Fibroblast of gingiva (primary cell): ENCODE data around the gene CEMIP.
A peak's percentile ranks its signal among the peaks of the same experiment; 100 is the strongest.
"Not testable (repeated sequence)": the region's sequence is repeated elsewhere in the genome, so short reads cannot be mapped to it uniquely, and the experiment has no call there.

ENCODE experiments used
- DNase-seq: peaks from one replicate; pipeline ENCODE4 v3.0.0-alpha.2; 2011; ENCODE audit warnings: low read depth

CEMIP gene

GRCh38 chr15:80761754-80762153, 17.4 kb upstream of the CEMIP start:
- no peak for DNase-seq

GRCh38 chr15:80763235-80763634, 15.9 kb upstream of the CEMIP start:
- not testable (repeated sequence) for DNase-seq

- no peak for DNase-seq
These were observed 14.6 kb upstream of the CEMIP start for GRCh38 chr15:80764535-80764934.

DNA sequence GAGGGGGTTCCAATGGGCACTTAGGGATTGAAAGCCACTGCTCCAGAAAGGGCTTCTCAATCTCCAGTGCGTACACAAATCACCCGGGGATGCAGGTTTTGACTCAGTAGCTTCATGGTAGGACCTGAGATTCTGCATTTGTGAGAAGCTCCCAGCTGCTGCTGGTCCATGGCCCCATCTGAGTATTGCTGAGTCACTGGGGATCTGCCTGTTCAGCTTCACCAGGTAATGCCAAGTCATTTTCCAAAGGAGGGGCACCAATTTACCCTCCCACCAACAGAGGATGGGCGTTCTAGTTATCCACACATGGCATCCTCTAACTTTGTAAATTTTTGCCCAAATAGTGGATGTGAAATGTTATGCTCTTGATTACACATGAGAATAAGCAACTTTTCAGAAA, 12.9 kb upstream of the CEMIP start:
- DNase-seq: no peak

- no peak for DNase-seq
These were observed 11.0 kb upstream of the CEMIP start for GRCh38 chr15:80768158-80768557.

- DNase-seq: no peak
These were observed 9.9 kb upstream of the CEMIP start for GRCh38 chr15:80769153-80769828.

- no peak for DNase-seq
These were observed 9.1 kb upstream of the CEMIP start for GRCh38 chr15:80769829-80770705.

DNA sequence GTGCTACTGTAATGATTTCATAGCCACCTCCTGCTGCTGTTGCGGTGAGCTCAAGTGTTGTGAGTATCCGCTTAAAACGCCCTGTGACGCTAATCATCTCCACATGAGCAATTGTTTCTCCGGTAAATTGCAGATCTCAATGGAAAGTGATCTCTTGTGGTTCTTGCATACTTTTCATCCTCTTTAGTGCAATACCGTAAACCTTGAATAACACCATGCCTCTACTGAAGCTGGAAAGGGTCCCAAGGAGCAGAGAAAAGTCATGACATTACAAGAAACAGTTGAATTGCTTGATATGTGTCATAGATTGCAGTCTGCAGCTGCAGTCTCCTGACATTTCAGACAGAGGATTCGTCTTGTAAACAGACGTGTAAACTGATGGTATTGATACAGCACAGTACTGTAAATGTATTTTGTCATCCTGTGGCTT, 6.0 kb upstream of the CEMIP start:
- DNase-seq: peak; percentile 88

DNA sequence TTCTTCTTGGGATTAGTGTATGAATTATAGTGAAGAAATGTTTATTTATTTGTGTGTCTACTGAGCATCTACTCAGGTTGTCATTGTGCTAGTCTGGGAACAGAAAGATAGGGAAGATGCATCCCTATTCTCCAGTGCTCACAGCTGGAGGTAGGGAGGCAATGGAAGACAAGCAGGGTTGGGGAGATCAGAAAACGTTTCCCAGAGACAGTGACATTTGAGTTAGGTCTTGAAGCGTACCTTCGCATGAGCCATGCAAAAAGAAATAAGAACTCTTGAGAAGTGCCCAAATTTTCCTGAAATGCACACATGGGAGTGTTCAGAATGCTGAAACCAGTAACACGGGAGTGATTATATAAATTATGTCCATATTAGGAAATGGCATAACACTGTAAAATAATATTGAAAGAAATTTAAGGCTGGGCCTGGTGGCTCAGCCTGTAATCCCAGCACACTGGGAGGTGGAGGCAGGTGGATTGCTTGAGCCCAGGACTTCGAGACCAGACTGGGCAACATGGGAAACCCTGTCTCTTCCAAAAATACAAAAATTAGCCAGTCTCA, 5.3 kb upstream of the CEMIP start:
- no peak for DNase-seq

- DNase-seq: no peak
These were observed 4.7 kb upstream of the CEMIP start for GRCh38 chr15:80774486-80774885.

- DNase-seq: no peak
These were observed 3.8 kb upstream of the CEMIP start for GRCh38 chr15:80775338-80775737.

- DNase-seq: peak; percentile 60
These were observed 2.6 kb upstream of the CEMIP start for GRCh38 chr15:80776420-80777045.

DNA sequence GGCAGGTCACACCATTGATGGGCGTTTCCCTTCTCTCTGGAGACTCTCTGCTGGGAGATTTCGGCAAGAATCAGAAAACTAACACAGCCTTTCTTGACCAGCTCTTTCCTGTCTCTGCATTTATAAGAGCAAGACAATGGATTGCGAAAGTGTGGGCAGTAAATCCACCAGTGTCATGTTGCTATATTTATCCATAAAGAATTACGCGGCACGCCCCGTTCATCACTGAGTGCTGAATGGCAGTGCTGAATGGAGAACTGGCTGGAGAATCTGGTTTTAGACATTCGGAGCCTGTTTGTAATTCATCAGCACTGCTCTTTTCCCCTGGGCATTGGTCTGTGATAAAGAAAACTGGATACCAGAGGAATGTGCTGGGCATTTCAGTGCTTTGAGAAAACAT, 2.0 kb upstream of the CEMIP start:
- peak; percentile 97 for DNase-seq

GRCh38 chr15:80777826-80778620, 1.1 kb upstream of the CEMIP start:
- no peak for DNase-seq

DNA sequence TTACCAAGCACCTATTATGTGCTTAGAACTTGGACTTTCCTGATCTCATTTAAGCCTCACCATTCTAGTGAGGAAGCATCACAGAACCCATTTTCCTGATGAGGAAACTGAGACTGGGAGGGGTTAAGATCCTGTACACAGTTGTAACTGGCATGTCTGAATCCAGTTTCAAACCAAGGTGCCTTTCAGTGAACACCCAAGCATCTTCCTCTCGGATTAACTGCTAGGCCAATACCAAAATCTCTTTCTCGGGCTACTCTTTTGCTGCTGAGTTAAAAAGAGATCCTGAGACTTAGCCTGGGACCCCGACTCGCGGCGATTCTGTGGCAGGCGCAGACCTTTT, 578 bp upstream of the CEMIP start:
- DNase-seq: no peak

DNA sequence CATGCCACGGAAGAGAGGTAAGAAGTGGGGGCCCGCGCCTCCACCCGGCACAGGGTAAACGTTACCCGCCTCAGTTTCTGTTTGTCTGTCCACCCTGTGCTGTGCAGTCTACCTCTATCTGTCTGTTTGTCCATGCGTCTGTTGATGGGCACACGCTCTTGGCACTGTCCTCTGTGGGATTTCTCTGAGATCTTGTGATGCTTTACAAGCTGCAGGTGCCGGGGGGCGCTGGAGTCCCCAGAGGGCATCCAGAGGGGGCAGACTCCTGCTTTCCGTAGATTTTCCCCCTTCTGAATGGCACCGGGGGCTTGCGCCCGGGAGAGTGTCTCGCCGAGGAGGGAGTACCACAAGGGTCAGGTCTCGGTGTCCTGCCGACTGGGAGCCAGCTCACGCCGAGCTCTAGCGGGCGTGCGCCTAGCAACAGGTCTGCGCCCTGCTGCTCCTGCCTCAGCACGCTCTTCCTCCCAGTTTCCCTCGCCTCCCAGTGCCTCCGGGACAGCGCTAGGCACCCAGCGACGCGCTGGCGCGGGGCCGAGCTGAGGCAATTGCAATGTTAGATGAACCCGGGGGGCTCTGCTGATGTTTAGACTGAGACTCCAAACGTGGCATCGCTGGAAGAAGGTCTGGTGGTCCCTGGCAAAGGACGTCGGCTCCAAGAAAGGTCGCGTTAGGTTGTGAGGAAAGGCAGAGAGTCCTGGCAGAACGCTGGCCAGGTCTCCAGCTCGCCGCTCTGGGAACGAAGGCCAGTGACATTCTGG, 667 bp downstream of the CEMIP start:
- peak; percentile 44 for DNase-seq

- DNase-seq: peak; percentile 43
These were observed 1.4 kb downstream of the CEMIP start for GRCh38 chr15:80780416-80781221.

DNA sequence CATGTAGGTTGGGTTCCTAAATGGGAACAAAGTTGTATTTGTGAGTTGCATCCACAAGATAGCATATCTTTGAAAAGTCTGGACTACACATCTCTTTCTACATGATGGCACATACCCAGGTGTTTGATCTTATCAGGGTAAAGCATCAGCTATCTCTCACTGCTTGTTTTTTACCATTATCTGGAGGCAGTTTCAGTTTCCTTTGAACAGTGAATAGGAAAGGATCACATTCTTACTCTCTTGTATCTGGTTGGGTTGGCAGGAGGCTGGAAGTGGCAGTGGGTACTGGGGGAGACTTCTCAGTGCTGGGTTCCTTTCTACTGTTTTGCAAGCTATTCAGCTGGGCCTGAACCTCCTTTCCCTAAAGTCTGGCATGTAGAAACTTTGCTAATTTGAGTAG, 4.1 kb downstream of the CEMIP start:
- DNase-seq: no peak

DNA sequence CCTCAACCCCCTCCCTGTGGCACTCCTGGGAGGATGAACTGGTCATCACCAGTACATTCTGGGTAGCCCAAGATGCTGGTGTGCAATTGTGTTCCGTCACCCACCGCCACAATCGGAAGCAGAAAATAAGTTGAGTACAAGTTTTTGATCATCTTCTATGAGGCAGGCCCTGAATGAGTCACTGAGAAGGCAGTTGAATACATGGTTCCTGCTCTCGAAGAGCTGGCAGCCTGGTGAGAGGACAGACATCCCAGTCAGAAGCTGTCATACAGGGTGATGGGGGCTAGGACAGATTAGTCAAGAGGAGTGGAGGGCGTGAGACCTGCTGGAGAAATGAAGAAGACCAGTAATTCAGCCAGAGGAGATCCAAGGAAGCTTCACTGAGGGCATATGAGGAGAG, 6.2 kb downstream of the CEMIP start:
- DNase-seq: no peak

GRCh38 chr15:80785811-80786354, 6.7 kb downstream of the CEMIP start:
- no peak for DNase-seq
